NT2/D1 (cell line): Measurements from ENCODE around the gene IL31RA.

Experiments
- DNase-seq: peaks from one replicate; pipeline ENCODE4 v3.0.0-alpha.2; 2011; ENCODE audit warnings: low read depth, low spot score
- H3K27me3 ChIP-seq: 2 replicates; pipeline ENCODE4 v1.6.0; 2011; ENCODE audit warnings: mild to moderate bottlenecking; ENCODE audit not compliant: insufficient read length, insufficient read depth
- H3K36me3 ChIP-seq: 2 replicates; pipeline ENCODE4 v1.6.1; 2011; ENCODE audit warnings: mild to moderate bottlenecking, low read length, mixed read lengths; ENCODE audit not compliant: insufficient read depth, insufficient read length
- H3K4me1 ChIP-seq: 2 replicates; pipeline ENCODE4 v1.5.1; 2011; ENCODE audit not compliant: insufficient read depth, insufficient read length
- H3K4me3 ChIP-seq: 2 replicates; pipeline ENCODE4 v1.5.1; 2011; ENCODE audit warnings: low read depth; ENCODE audit not compliant: insufficient read length
- H3K9ac ChIP-seq: 2 replicates; pipeline ENCODE4 v1.6.0; 2011; ENCODE audit warnings: low read depth; ENCODE audit not compliant: insufficient read length
- H3K9me3 ChIP-seq: 2 replicates; pipeline ENCODE4 v1.5.1; 2011; ENCODE audit warnings: mild to moderate bottlenecking, low read length; ENCODE audit not compliant: insufficient read depth
- SUZ12 ChIP-seq: IDR thresholded peaks from 2 replicates; pipeline ENCODE4 v1.6.1; 2011; ENCODE audit not compliant: insufficient read length, insufficient read depth; ENCODE audit errors: extremely low read depth
- YY1 ChIP-seq: IDR thresholded peaks from 2 replicates; pipeline ENCODE4 v1.6.1; 2011; ENCODE audit not compliant: insufficient read length, insufficient read depth
- ZNF274 ChIP-seq: IDR thresholded peaks from 2 replicates; pipeline ENCODE4 v1.6.1; 2011; ENCODE audit warnings: mild to moderate bottlenecking, low read depth, low read length

IL31RA gene

DNA sequence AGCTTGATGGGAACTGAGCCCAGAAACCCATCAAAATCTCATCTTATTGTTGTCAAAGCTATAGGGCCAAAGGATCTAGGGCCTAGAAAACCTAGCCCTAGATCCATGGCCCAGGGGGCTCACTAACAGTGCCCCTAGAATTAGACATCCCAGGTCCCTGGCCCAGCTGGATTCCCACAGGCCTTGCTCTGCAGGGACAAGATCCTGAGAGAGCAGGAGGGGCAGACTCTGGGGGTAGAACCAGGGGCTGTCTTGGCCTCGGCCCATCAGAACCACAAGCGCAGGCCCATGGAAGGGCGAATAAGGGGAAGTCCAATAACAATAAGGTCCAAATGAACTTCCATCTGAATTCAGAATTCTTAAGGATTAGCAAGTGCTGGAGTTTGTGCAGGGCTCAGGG is 74.0 kb downstream of the IL31RA start:
- H3K9me3 ChIP-seq = no peaks in the 10 kb centered on the region
- TF ChIP-seq ZNF274 (no peak), YY1 (no peak), SUZ12 (no peak)
- H3K27me3 ChIP-seq = no peaks in the 10 kb centered on the region
- H3K4me3 ChIP-seq = no peak overlapping the region
- H3K4me1 ChIP-seq = peaks cover 5% of the 10 kb centered on the region
- DNase-seq = no peak
- no peak overlapping the region for H3K9ac ChIP-seq
- H3K36me3 ChIP-seq = no peaks in the 10 kb centered on the region

DNA sequence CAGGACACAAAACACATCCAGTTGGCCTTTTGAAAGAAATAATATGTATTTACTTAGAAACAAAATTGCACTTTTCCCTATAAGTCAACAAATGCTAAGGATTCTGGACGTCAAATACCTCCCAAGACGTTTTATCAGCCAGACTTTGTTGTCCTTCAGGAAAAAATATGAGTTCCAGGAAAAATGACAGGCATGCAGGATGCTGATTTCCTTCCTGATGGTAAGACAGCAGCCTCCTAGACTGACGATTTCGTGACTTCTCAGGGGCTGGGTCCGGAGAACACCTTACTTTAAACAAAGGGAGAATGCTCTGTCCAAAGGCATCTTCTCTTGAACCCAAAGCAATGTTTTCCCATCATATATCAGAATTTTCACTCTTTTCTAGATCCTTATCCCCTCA is 74.6 kb downstream of the IL31RA start:
- H3K9me3 ChIP-seq = no peaks in the 10 kb centered on the region
- H3K36me3 ChIP-seq = no peaks in the 10 kb centered on the region
- DNase-seq = no peak
- H3K4me3 ChIP-seq = no peak overlapping the region
- no peak for TF ChIP-seq SUZ12
- no peak for TF ChIP-seq YY1
- TF ChIP-seq ZNF274 = no peak
- no peak overlapping the region for H3K9ac ChIP-seq
- no peaks in the 10 kb centered on the region for H3K27me3 ChIP-seq
- peaks cover 5% of the 10 kb centered on the region for H3K4me1 ChIP-seq

DNA sequence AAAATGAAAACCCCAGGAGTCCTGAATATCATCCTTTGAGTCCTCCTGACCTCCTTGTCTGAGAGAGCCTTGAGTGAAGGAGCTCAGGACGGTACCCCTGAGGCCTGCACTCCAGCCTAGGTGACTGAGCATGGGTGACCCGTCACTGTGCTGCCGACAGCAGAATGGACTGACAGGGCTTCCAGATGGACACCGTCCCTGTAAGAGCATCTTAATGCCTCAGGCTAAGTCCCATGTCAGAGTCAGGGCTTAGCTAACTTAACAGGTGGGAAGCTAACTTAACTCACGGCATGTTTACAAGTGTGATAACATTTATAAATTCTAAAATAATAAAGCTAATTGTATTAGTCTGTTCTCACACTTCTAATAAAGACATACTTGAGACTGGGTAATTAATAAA is 75.3 kb downstream of the IL31RA start:
- DNase-seq = no peak
- TF ChIP-seq SUZ12 (no peak), YY1 (no peak), ZNF274 (no peak)
- Histone ChIP-seq H3K36me3 (no peaks in the 10 kb centered on the region), H3K27me3 (no peaks in the 10 kb centered on the region), H3K4me1 (peaks cover 5% of the 10 kb centered on the region), H3K9ac (no peak overlapping the region), H3K4me3 (no peak overlapping the region), H3K9me3 (no peaks in the 10 kb centered on the region)

DNA sequence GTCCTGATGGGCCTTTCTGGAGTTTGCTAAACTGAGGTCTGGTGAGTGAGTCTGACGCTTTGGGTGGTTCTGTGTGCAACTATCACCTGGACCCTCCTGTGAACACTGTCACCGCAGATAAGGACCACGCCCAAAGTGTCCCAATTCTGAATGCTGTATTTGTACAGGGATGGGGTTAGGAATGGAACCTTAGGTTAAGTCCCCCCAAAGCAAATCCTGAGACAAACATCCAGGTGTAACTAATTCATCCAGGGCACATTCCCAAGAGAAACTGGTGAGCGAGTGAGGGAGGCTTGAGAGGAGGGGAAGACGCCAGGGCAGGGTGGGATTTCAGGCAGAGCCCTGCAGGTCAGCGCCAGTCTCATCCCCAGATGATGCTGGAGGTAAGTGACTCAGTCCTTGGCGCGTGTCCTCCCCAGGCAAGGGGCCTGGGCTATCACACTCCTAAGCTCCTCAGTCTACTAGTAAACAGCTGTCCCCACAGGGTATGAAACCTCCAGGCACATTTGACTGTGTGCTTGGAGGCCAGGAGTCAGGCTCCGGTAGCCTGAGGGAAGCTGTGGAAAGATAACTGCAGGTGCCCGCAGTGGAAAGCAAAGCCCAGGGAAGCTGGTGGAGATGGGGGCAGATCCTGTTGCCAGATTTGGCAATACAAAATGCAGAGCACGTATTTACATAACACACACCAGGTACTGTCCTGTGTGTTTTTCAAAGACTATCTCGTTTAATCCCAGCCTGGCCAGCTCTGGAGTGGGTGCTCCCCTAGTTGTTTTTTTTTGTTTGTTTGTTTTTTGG is 76.9 kb downstream of the IL31RA start:
- TF ChIP-seq YY1 (no peak), ZNF274 (no peak), SUZ12 (no peak)
- Histone ChIP-seq H3K9me3 (no peaks in the 10 kb centered on the region), H3K9ac (no peak overlapping the region), H3K27me3 (no peaks in the 10 kb centered on the region), H3K4me1 (peaks cover 5% of the 10 kb centered on the region), H3K4me3 (no peak overlapping the region), H3K36me3 (no peaks in the 10 kb centered on the region)
- DNase-seq = no peak

DNA sequence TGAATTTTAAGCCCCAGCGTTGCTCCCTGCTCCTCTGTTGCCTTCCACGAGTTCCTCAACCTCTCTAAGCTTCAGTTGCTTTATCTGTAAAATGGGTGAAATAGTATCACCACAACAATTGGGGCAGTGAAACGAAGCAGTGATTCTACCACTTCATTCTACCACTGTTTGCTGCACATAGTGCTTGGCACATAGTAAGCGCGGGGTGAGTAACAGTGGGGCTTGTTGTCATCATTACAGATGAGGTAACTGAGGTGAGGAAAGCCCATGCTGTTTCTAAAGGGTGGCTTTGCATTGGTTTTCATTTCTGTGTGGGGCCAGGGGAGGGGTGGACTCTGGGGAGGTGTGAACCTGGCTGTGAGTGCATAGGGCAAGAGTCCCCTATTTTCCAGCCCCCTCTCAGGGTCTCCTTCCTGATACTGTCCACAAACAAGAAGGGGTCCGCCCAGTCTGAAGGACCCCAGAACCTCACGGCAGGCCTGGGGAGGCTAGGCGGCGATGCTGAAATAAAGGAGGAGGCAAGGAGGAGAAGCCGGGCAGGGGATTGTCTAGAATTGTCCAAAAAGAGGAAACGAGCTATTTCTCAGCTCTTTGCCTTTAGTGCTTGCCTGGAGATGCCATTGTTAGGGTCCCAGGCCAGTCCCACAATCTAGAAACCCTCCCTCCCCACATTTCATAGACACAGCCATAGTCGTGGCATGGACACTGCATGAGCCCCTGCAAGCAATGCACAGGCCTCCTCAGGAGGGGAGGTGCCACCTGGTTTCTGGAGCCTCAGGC is 78.1 kb downstream of the IL31RA start:
- TF ChIP-seq SUZ12 (no peak), ZNF274 (no peak), YY1 (no peak)
- H3K9me3 ChIP-seq = no peaks in the 10 kb centered on the region
- no peaks in the 10 kb centered on the region for H3K27me3 ChIP-seq
- peaks cover 5% of the 10 kb centered on the region for H3K4me1 ChIP-seq
- no peak for DNase-seq
- H3K36me3 ChIP-seq = no peaks in the 10 kb centered on the region
- no peak overlapping the region for H3K4me3 ChIP-seq
- no peak overlapping the region for H3K9ac ChIP-seq

DNA sequence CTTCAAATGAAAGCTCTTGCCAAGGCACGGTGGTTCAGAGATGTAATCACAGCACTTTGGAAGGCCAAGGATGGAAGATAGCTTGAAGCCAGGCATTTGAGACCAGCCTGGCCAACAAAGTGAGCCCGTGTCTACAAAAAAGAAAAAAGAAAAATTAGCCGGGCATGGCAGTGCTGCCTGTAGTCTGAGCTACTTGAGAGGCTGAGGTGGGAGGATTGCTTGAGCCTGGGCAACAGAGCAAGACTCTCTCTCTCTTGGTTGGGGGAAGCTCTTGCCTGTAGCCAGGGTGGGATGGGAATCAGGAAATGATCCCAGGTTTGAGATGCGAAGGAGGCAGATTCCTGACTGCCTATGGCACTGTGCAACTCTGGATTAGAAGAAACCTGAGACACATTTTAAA is 81.5 kb downstream of the IL31RA start:
- no peak for DNase-seq
- no peak overlapping the region for H3K9ac ChIP-seq
- H3K9me3 ChIP-seq = no peaks in the 10 kb centered on the region
- TF ChIP-seq ZNF274 (no peak), YY1 (no peak), SUZ12 (no peak)
- H3K4me3 ChIP-seq = no peak overlapping the region
- peaks cover 6% of the 10 kb centered on the region for H3K36me3 ChIP-seq
- peaks cover 5% of the 10 kb centered on the region for H3K4me1 ChIP-seq
- H3K27me3 ChIP-seq = no peaks in the 10 kb centered on the region

DNA sequence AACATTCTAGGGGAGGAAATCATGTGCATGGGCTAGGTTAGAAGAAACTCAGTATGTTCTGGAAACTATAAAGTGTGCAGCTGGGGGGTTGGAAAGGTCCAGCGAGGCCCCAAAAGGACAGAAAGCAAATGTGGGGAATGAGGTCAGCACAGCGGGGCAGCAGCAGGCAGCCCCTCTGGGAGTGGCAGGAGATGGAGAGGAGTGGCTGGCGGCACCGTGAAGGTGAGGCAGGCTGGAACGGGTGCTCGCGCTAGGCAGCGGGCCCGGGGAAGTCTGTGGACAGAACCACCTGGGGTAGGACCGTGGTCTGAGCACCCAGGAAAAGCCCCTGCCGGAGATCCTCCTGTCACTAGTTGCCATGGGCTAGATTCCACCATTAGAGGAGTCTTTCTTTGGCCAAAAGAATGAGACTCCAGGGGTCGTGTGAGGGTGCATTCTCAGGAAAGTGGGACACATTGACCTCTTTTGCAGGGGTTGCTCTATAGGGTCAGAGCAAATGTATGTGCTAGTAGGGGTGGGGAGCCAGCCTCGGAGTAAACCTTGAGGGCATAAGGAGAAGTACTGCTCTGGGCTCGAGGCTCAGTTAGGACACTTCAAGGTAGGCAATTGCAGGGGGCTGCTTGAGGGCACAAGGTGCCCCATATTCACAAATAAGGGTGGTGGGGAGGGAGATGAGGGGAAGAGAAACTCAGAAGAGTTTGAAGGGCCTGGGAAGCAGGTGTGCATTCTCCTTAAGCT is 82.4 kb downstream of the IL31RA start:
- Histone ChIP-seq H3K27me3 (no peaks in the 10 kb centered on the region), H3K9me3 (no peaks in the 10 kb centered on the region), H3K4me3 (no peak overlapping the region), H3K36me3 (peaks cover 6% of the 10 kb centered on the region), H3K4me1 (no peaks in the 10 kb centered on the region), H3K9ac (no peak overlapping the region)
- TF ChIP-seq YY1 = no peak
- TF ChIP-seq SUZ12 = no peak
- TF ChIP-seq ZNF274 = no peak
- no peak for DNase-seq
